ENCODE results near the gene HGD.
"Not testable (repeated sequence)": the region's sequence is repeated elsewhere in the genome, so short reads cannot be mapped to it uniquely, and the experiment has no call there.

HGD gene

DNA sequence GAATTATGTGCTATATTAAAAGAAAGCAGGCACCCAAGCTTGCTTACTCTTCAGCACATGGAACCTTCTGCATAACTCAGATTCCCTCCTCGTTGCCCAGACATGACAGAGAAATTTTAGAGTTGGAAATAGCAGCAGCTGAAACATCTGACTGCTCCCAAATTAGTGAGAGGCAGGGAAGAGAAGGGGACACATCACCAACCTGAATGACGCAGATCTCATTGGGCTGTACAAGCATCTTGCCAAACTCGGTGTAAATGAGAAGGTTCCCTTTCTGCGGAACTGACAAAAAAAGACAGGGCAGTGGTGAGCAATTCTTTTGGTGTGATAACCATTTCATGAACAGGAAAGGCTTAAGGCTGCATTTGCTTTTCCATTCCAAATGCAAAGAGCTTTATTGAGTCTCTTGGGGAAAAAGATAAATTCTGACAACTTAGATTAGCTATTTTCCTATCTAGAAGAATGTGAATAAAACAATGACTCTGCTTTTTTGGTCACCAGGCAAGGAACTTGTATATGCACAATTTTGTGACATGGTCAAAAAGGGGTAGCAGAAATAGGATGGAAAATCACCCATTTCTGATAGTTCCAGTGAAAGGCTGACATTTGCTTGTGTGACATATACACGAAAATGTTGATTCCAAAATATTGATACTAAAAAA is 35.1 kb downstream of the HGD start:
- DNase-seq (ENCODE audit: insufficient read length, low spot score) (no peak), FAIRE-seq (no peak)
- TF ChIP-seq, protein P1, sequence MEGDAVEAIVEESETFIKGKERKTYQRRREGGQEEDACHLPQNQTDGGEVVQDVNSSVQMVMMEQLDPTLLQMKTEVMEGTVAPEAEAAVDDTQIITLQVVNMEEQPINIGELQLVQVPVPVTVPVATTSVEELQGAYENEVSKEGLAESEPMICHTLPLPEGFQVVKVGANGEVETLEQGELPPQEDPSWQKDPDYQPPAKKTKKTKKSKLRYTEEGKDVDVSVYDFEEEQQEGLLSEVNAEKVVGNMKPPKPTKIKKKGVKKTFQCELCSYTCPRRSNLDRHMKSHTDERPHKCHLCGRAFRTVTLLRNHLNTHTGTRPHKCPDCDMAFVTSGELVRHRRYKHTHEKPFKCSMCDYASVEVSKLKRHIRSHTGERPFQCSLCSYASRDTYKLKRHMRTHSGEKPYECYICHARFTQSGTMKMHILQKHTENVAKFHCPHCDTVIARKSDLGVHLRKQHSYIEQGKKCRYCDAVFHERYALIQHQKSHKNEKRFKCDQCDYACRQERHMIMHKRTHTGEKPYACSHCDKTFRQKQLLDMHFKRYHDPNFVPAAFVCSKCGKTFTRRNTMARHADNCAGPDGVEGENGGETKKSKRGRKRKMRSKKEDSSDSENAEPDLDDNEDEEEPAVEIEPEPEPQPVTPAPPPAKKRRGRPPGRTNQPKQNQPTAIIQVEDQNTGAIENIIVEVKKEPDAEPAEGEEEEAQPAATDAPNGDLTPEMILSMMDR (IDR thresholded peaks at IDR 0.05; ENCODE audit: insufficient read depth, missing control alignments) = no peak

- TF ChIP-seq, protein P1 (IDR thresholded peaks at IDR 0.05; ENCODE audit: insufficient read depth, missing control alignments) = no peak
- DNase-seq (ENCODE audit: insufficient read length, low spot score) (no peak), FAIRE-seq (no peak)
Observed at GRCh38 chr3:120645083-120645845, 36.8 kb downstream of the HGD start.

DNA sequence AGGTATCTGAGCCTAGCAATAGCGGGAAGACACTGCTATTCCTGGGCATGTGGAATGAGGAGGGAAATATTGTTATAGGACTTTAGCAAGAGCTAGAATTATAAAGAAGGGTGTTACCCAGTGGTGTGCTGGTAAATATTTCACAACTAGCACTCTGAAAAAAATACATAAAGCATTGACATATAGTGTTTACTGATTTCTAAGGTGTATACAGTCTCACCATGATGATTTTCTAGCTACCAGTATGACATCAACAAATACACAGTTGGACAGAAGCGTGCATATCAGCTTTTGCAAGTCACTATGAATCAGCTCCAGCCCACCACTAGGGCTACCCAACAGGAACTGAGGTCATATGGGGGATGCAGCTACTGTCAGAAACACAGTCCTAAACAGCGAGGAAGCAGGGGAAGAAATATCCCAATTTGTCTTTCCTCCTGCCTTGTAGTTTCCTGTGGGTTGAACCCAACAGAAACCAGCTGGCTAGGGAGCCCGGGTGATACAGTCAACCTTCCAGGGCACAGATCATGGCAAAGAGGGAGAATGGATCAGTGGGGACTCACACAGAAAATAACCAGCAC is 39.6 kb downstream of the HGD start:
- TF ChIP-seq, protein P1 (IDR thresholded peaks at IDR 0.05; ENCODE audit: insufficient read depth, missing control alignments) = no peak
- no peak for FAIRE-seq

DNA sequence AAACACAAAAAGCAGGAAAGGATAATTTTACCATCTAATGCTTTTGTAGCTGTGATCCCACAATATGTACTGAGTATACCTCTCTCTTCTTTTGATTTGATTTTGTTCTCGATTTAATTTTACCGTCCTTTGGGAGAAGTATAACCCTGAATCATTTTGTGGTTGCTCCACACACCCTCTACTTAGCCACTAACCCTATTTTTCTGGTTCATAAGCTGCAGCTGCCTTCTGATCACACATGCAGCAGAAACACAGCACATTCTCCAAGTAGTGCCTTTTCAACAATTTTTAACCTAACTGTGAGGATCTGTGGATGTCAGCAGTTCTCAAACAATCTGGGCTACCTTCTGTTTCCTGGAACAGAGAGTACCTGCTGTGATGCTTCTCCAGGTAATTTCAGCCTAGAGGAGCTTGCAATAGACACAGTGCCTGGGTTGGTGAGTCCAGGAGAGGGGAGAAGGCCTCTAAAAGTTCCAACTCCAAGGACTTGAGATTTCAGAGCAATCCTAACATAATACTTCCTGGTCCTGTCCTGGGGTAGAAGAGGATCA is 40.3 kb downstream of the HGD start:
- DNase-seq (ENCODE audit: insufficient read length, low spot score) (no peak), FAIRE-seq (no peak)
- TF ChIP-seq, protein P1 (IDR thresholded peaks at IDR 0.05; ENCODE audit: insufficient read depth, missing control alignments) = no peak

More for the DNA sequence above, 39.6 kb downstream of the HGD start:
- no peak for DNase-seq (ENCODE audit: insufficient read length, low spot score)

DNA sequence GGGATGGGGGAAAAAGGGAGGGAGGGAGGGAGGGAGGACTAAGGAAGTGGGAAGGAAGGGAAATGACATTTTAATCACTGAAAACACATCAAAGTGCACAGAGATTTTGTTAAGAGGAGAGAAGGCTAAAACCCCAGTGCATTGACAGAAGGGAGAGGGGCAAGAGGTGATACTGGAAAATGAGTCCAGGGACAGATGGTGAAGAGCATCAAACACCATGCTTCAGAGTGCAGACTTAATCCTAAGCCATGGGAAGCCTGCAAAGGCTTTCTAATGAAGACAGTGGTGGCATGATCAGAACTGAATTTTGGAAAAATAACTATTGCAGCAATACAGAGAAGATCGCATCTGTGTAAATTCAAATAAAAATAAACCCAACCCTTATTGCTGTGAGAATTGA is 41.8 kb downstream of the HGD start:
- DNase-seq (ENCODE audit: insufficient read length, low spot score) = no peak
- FAIRE-seq = peak; percentile 91
- TF ChIP-seq, protein P1 (IDR thresholded peaks at IDR 0.05; ENCODE audit: insufficient read depth, missing control alignments) = no peak

- FAIRE-seq = not testable (repeated sequence)
Observed at GRCh38 chr3:120638820-120639219, 43.2 kb downstream of the HGD start.

GRCh38 chr3:120637851-120638559 is 44.0 kb downstream of the HGD start:
- FAIRE-seq (no peak), DNase-seq (ENCODE audit: insufficient read length, low spot score) (no peak)
- TF ChIP-seq, protein P1 (IDR thresholded peaks at IDR 0.05; ENCODE audit: insufficient read depth, missing control alignments) = no peak

More at GRCh38 chr3:120638820-120639219, 43.2 kb downstream of the HGD start:
- DNase-seq (ENCODE audit: insufficient read length, low spot score) = not testable (repeated sequence)

Measured in D721Med (cell line).